OCI-LY3 (cell line): Measurements from ENCODE around the gene CYTH4.

Experiments
- EZH2phosphoT487 ChIP-seq: fragments of 200-600 bp; shearing (Covaris generic); IDR thresholded peaks from 2 replicates; pipeline ENCODE4 v1.6.1; 2018; ENCODE audit warnings: antibody characterized with exemption, mixed run types, low read depth
- TF ChIP-seq, protein P1 (sequence below): fragments of 200-600, 300-600 bp; sonication (generic); IDR thresholded peaks from 2 replicates; pipeline ENCODE4 v1.5.1; 2014; ENCODE audit warnings: antibody characterized with exemption, low read length, low read depth

GRCh38 chr22:37244114-37244921, 38.0 kb upstream of the CYTH4 start, which contains the start of gene RAC2:
- TF ChIP-seq, protein P1, sequence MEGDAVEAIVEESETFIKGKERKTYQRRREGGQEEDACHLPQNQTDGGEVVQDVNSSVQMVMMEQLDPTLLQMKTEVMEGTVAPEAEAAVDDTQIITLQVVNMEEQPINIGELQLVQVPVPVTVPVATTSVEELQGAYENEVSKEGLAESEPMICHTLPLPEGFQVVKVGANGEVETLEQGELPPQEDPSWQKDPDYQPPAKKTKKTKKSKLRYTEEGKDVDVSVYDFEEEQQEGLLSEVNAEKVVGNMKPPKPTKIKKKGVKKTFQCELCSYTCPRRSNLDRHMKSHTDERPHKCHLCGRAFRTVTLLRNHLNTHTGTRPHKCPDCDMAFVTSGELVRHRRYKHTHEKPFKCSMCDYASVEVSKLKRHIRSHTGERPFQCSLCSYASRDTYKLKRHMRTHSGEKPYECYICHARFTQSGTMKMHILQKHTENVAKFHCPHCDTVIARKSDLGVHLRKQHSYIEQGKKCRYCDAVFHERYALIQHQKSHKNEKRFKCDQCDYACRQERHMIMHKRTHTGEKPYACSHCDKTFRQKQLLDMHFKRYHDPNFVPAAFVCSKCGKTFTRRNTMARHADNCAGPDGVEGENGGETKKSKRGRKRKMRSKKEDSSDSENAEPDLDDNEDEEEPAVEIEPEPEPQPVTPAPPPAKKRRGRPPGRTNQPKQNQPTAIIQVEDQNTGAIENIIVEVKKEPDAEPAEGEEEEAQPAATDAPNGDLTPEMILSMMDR = no peak
- TF ChIP-seq EZH2phosphoT487 = no peak
